ENCODE data around the gene GALNT17.

GALNT17 gene

DNA sequence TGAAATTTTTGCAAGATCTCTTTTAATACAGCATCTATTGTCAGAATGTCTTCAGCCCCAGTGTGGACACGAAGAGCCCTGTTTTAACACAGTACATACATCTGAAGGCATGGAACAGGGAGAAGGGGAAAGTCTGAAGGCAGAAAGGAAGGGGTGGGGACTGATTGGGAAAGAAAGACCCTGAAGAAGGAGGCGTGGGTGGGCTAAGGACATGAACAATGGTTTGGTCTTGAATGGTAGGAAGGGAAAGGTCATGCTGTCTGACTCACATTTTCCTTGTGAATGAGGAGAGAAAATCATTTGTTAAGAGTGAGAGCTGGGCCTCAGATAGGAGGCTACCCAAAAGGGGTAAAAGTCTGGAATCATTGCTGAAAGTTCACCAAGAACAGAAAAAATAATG, 297.1 kb downstream of the GALNT17 start:
- TF ChIP-seq, protein P1, sequence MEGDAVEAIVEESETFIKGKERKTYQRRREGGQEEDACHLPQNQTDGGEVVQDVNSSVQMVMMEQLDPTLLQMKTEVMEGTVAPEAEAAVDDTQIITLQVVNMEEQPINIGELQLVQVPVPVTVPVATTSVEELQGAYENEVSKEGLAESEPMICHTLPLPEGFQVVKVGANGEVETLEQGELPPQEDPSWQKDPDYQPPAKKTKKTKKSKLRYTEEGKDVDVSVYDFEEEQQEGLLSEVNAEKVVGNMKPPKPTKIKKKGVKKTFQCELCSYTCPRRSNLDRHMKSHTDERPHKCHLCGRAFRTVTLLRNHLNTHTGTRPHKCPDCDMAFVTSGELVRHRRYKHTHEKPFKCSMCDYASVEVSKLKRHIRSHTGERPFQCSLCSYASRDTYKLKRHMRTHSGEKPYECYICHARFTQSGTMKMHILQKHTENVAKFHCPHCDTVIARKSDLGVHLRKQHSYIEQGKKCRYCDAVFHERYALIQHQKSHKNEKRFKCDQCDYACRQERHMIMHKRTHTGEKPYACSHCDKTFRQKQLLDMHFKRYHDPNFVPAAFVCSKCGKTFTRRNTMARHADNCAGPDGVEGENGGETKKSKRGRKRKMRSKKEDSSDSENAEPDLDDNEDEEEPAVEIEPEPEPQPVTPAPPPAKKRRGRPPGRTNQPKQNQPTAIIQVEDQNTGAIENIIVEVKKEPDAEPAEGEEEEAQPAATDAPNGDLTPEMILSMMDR (conservative IDR thresholded peaks at IDR 0.05) = no peak
- no peak overlapping the region for H3K27ac ChIP-seq

DNA sequence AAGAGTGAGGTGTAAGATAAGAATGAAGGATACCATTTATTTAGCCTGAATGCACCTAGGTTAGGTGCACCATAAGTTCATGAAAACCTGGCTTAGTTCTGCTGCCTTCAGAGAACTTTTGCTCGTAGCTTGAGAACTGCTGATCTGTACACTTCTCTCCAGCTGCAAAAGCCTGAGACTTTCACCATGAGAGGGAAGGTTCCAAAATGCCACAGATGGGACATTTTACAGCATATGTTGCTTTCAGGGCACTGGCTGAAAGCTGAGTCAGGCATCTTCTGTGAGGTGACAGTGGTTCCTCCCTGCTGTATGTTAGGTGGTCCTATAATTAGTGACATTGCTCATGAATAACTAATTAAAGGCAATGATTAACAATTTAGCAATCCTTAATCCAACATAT, 298.3 kb downstream of the GALNT17 start:
- TF ChIP-seq, protein P1 (conservative IDR thresholded peaks at IDR 0.05) = no peak

DNA sequence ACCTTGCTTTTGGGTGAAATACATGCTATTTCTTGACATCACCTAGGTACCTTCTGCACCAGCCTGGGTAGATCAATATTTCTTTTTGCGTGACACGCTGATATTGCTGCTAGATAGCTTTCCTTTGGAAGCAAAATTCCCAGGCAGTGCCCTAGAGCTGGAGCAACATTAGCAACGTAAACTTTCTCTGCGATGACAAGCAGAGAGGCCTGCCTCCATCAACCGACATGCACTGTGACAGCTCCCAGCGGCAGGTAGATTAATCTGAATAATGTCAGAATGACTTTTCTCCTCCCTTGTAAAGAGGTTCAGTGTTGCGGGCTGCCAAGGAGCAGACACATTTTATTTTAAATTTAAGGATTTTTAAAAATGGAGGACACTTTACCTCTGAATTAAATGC, 307.4 kb downstream of the GALNT17 start:
- no peak overlapping the region for H3K27ac ChIP-seq
- TF ChIP-seq, protein P1 (conservative IDR thresholded peaks at IDR 0.05) = no peak

More for the DNA sequence above, 298.3 kb downstream of the GALNT17 start:
- H3K27ac ChIP-seq = no peak overlapping the region

DNA sequence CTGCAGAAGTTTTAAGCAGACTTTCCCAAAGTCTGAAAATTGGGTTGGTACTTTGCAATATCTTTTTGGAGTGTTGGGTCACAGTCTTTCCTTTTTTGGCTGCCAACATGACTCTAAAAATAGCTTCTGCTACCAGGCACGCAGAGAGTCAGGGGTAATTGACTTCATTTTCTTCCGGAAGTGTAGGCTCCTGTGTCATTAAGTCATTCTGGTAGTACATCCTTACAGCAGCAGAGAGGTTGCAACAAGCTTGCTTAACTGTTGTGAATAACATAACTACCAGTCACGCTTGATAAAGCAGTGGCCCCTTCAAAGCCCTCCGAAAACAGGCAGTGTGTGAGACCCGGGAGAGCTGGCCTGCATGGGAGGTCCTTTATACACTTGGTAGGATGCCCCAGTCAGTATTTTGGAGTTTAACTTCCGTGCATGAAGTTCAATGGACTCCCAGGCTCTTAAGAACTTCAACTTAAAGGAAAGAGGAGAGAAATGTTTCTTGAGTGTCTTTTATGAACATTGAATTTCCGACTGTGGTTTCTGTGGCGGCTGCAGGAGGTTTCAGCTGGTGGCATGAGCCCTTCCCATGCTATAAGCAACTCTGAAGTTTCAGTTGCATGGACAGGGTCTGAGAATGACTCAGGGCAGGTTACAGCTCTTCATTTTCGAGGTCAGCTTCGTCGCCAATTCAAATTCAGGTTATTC, 310.7 kb downstream of the GALNT17 start:
- TF ChIP-seq, protein P1 (conservative IDR thresholded peaks at IDR 0.05) = no peak
- no peak overlapping the region for H3K27ac ChIP-seq

DNA sequence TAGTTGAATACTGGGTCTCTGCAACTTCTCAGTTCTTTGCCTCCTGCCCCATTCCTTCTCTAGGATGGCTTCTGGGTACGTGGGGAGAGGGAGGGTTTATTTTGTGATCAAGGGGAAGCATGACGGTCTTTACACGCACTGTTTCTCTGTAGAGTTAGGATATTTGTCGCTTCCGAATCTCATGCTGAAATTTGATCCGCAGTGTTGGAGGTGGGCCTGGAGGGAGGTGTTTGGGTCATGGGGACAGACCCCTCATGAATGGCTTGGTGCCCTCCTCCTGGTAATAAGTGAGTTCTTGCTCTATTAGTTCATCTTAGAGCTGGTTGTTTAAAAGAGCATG, 311.2 kb downstream of the GALNT17 start:
- H3K27ac ChIP-seq = no peak overlapping the region
- TF ChIP-seq, protein P1 (conservative IDR thresholded peaks at IDR 0.05) = no peak

DNA sequence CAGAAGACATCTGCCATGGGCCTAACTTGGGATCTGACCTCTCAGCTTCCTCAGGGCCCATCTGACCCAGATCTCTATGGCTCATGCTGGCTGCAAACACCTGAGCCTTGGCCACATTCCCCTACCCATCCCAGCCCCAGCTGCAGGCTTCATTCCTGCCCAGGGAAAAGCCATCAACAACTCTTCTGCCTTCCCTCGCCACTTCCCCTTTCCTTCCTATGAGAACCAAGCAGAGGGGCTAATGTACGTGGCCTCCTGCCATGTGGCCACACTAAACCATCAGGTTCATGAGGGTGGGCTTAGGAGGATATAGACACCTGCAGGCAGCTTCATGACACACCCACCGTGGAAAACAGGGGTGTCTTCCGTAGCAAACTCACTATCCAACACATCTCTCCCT, 312.2 kb downstream of the GALNT17 start:
- H3K27ac ChIP-seq = no peak overlapping the region
- TF ChIP-seq, protein P1 (conservative IDR thresholded peaks at IDR 0.05) = no peak

DNA sequence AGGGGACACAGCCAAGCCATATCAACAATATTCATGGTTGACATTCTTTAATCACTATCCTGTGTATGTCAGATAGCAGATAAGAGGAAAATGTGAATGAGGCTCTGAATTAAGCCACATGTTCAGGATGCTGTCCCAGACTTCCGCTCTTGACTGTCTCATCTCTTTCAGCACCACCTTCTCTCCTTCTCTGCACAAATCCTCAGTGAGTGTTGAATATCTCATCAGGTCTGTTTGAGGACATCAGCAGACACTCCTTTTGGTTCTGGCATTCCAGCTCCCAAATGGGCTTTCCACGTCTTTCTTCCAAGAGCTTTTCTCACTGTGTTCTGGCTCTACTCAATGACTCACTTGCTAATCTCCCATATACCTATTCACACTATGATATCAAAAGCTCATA, 321.7 kb downstream of the GALNT17 start:
- TF ChIP-seq, protein P1 (conservative IDR thresholded peaks at IDR 0.05) = no peak

More for the DNA sequence above, 321.7 kb downstream of the GALNT17 start:
- no peak overlapping the region for H3K27ac ChIP-seq
